BLaER1 (cell line): ENCODE measurements around the gene DENND5B.
"Not testable (repeated sequence)": the region's sequence is repeated elsewhere in the genome, so short reads cannot be mapped to it uniquely, and the experiment has no call there.

Source experiments
- H3K27ac ChIP-seq: shearing (Covaris generic); formaldehyde crosslinking; 2 replicates; pipeline ENCODE4 v1.8.1; 2022
- H3K27me3 ChIP-seq: shearing (Covaris generic); formaldehyde crosslinking; 2 replicates; pipeline ENCODE4 v1.8.1; 2022
- H3K36me3 ChIP-seq: shearing (Covaris generic); formaldehyde crosslinking; 2 replicates; pipeline ENCODE4 v1.8.1; 2022
- H3K4me1 ChIP-seq: shearing (Covaris generic); formaldehyde crosslinking; 2 replicates; pipeline ENCODE4 v1.8.1; 2022
- H3K4me2 ChIP-seq: shearing (Covaris generic); formaldehyde crosslinking; 2 replicates; pipeline ENCODE4 v1.8.1; 2022
- H3K4me3 ChIP-seq: shearing (Covaris generic); formaldehyde crosslinking; 2 replicates; pipeline ENCODE4 v1.8.1; 2022
- H3K9ac ChIP-seq: shearing (Covaris generic); formaldehyde crosslinking; 2 replicates; pipeline ENCODE4 v1.8.1; 2022
- H3K9me3 ChIP-seq: shearing (Covaris generic); formaldehyde crosslinking; 2 replicates; pipeline ENCODE4 v1.8.1; 2022
- H4K20me1 ChIP-seq: shearing (Covaris generic); formaldehyde crosslinking; 2 replicates; pipeline ENCODE4 v1.8.1; 2022
- Cebpa-rat ChIP-seq: shearing (Covaris generic); IDR thresholded peaks from 2 replicates; pipeline ENCODE4 v1.8.1; 2022

DENND5B gene

DNA sequence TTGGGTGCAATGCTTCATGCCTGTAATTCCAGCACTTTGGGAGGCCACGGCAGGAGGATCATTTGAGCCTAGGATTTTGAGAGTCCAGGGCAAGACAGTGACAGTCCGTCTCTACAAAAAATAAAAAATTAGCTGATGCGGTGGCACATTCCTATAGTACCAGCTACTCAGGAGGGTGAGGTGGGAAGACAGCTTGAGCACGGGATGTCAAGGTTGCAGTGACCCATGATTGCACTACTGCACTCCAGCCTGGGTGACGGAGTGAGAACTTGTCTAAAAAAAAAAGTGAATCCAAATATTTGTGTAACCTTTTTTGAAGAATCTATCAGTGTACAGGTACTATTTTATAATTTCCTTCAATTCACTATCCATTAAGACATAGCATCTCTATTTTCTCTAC, 112.5 kb downstream of the DENND5B start:
- Histone ChIP-seq H3K9ac (no peak overlapping the region), H3K27me3 (no peaks in the 10 kb centered on the region), H3K27ac (no peak overlapping the region), H3K9me3 (no peaks in the 10 kb centered on the region), H3K4me2 (peak overlapping the region; percentile 44; the same call in 1 of the 2 replicates), H4K20me1 (no peaks in the 10 kb centered on the region), H3K4me3 (no peak overlapping the region), H3K4me1 (peaks cover 21% of the 10 kb centered on the region), H3K36me3 (peaks cover 15% of the 10 kb centered on the region; the same call in 1 of the 2 replicates)
- TF ChIP-seq Cebpa-rat = no peak

DNA sequence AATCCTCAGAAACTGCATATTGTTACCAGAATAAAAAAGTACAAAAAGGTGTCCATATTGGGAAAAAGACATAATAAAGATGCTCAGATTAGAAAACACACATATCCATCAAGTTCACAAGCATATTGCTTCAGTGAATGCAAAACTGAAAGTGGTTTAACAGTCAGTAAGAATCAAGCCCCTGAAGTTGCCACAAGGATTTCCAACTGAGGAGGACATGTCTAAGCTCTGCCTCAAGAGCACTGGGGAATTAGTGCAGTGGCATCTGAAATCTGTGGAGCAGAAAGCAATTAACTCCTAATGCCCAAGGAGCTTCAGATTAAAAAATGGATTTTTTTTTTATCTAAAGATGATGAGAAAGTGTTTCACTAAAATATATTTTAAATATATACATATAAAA, 113.2 kb downstream of the DENND5B start:
- Histone ChIP-seq H3K36me3 (peaks cover 15% of the 10 kb centered on the region; the same call in 1 of the 2 replicates), H3K9ac (no peak overlapping the region), H3K4me3 (no peak overlapping the region), H3K4me1 (peaks cover 21% of the 10 kb centered on the region), H3K27me3 (no peaks in the 10 kb centered on the region), H4K20me1 (no peaks in the 10 kb centered on the region), H3K9me3 (no peaks in the 10 kb centered on the region), H3K4me2 (peak overlapping the region; percentile 44), H3K27ac (no peak overlapping the region)
- no peak for TF ChIP-seq Cebpa-rat

DNA sequence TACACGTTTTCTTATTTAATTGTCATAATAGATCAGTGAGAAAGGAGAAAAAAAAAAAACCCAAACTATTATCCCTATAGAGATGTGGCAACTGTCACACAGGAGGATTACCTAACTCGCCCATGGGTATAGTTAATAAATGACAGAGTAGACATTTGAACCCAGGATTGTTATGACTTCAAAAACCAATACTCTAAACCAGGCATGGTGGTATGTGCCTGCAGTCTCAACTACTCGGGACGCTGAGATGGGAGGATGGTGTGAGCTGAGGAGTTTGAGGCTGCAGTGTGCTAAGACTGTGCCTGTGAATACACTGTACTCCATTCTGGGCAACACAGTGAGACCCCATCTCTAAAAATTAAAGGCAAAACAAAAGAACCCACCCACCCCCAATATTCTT, 114.5 kb downstream of the DENND5B start:
- H3K9ac ChIP-seq = no peak overlapping the region
- H4K20me1 ChIP-seq = no peaks in the 10 kb centered on the region
- TF ChIP-seq Cebpa-rat = no peak
- H3K4me1 ChIP-seq = peaks cover 21% of the 10 kb centered on the region
- peaks cover 15% of the 10 kb centered on the region; the same call in 1 of the 2 replicates for H3K36me3 ChIP-seq
- H3K4me2 ChIP-seq = no peak overlapping the region
- no peaks in the 10 kb centered on the region for H3K9me3 ChIP-seq
- no peak overlapping the region for H3K4me3 ChIP-seq
- no peaks in the 10 kb centered on the region for H3K27me3 ChIP-seq
- no peak overlapping the region for H3K27ac ChIP-seq

DNA sequence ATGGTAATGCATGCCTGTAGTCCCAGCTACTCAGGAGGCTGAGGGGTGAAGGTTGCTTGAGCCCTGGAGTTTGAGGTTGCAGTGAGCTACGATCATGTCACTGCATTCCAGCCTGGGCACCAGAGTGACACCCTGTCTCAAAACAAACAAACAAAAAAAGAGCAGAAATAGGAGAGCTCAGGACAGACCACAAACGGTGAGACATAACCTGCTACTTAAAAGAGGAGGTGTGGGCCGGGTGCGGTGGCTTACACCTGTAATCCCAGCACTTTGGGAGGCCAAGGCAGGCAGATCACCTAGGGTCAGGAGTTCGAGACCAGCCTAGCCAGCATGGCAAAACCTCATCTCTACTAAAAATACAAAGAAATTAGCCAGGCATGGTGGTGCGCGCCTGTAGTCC, 115.3 kb downstream of the DENND5B start:
- not testable (repeated sequence) for H3K9me3 ChIP-seq, H4K20me1 ChIP-seq

DNA sequence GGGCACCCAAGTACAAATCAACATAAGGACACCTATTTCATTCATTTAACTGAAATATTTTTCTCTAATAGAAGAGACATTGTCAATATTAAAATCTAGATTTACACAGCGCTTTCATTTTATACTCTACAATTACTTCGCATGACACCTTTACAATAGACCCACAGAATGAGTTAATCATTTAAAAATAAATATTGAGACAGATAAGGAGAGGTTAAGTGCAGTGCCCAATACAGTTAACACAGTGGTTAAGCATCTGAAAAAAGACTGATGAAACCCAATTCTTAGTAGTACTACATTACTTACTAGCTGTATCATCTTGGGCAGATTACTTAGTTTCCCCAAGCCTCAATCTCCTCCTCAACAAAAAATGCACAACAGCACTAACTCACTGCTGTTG, 116.2 kb downstream of the DENND5B start:
- no peak for TF ChIP-seq Cebpa-rat
- peaks cover 21% of the 10 kb centered on the region for H3K4me1 ChIP-seq
- H3K9ac ChIP-seq = no peak overlapping the region
- H3K27ac ChIP-seq = no peak overlapping the region
- H3K4me3 ChIP-seq = no peak overlapping the region
- H3K9me3 ChIP-seq = no peaks in the 10 kb centered on the region
- H3K36me3 ChIP-seq = peaks cover 13% of the 10 kb centered on the region; the same call in 1 of the 2 replicates
- H3K4me2 ChIP-seq = no peak overlapping the region
- H3K27me3 ChIP-seq = no peaks in the 10 kb centered on the region
- no peaks in the 10 kb centered on the region for H4K20me1 ChIP-seq

More for the DNA sequence above, 115.3 kb downstream of the DENND5B start:
- Histone ChIP-seq H3K36me3 (peaks cover 15% of the 10 kb centered on the region; the same call in 1 of the 2 replicates), H3K4me1 (peaks cover 21% of the 10 kb centered on the region)
- H3K27ac ChIP-seq, H3K27me3 ChIP-seq, H3K4me3 ChIP-seq, H3K4me2 ChIP-seq, H3K9ac ChIP-seq: not testable (repeated sequence)

DNA sequence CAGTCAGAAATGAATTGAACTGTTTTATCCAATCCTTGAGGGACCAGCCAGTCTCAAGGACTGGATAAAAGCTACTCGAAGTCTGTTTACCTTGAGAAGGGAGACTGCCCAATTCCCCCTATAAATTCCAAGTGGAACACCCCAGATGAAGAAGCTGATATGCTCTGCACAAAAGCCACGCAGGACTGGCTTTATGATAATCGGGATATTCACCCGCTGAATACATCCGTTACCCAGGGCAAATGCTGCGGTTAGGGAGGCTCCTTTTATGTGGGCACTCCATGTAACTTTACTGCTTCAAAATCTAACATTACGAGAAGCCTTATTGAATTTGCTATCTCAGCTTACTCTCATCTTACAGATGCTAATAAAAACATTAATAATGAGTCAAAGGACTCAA, 119.1 kb downstream of the DENND5B start:
- H4K20me1 ChIP-seq = no peaks in the 10 kb centered on the region
- no peak overlapping the region for H3K4me2 ChIP-seq

DNA sequence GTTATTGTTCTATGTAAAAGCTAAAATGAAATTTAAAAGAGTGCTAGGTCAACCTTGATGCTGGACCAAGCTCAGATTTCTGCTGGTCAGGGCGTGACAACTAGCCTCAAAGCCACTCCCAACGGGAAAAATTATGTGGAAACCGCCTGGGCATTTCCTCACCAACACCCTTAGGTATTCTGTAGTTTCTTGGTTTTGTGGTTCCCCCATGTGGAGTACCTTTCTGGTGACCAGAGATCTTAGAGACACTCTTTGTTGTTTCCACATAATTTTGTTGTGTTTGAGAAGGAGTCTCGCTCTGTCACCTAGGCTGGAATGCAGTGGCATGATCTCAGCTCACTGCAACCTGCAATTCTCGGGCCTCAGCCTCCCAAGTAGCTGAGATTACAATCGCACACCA, 119.9 kb downstream of the DENND5B start:
- TF ChIP-seq Cebpa-rat = no peak
- no peak overlapping the region for H3K27ac ChIP-seq
- H3K4me1 ChIP-seq = peaks cover 4% of the 10 kb centered on the region; the same call in 1 of the 2 replicates
- H3K36me3 ChIP-seq = no peaks in the 10 kb centered on the region
- no peak overlapping the region for H3K9ac ChIP-seq
- H4K20me1 ChIP-seq = no peaks in the 10 kb centered on the region
- no peak overlapping the region for H3K4me2 ChIP-seq
- no peak overlapping the region for H3K4me3 ChIP-seq
- H3K27me3 ChIP-seq = no peaks in the 10 kb centered on the region
- H3K9me3 ChIP-seq = no peaks in the 10 kb centered on the region

More for the DNA sequence above, 119.1 kb downstream of the DENND5B start:
- H3K4me3 ChIP-seq = no peak overlapping the region
- no peaks in the 10 kb centered on the region for H3K27me3 ChIP-seq
- no peak overlapping the region for H3K9ac ChIP-seq
- H3K27ac ChIP-seq = no peak overlapping the region
- no peaks in the 10 kb centered on the region for H3K9me3 ChIP-seq
- TF ChIP-seq Cebpa-rat = no peak
- H3K36me3 ChIP-seq = no peaks in the 10 kb centered on the region
- peaks cover 4% of the 10 kb centered on the region; the same call in 1 of the 2 replicates for H3K4me1 ChIP-seq

DNA sequence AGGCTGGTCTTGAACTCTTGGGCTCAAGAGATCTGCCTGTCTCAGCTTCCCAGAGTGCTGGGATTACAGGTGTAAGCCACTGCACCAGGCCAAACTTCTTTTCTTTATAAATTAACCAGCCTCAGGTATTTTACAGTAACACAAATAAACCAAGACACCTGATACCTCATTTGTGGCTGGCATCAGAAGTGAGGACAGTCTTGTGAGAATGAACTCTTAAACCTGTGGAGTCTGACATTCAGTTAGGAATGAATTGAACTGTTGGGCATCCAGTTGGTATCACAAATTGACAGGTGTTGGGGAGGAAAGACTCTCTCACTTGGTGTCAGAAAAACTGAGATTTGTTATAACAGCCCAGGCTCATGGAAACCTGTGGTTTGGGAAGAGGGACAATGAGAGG, 120.5 kb downstream of the DENND5B start:
- no peak for TF ChIP-seq Cebpa-rat

DNA sequence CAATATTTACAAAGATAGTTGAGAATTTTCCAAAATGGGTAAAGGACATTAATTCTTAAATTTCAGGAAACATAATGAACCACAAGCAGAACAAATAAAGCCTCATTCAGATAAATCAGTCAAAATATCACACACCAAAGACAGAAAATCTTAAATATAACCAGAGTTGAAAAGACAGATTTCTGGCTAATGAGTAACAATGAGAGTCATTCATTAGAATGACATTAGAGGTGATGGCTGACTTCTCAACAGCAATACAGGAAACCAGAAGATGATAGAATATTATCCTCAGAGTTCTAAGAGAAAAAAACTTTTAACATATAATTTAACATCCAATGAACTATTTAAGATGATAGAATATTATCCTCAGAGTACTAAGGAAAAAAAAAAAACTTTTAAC, 124.2 kb downstream of the DENND5B start:
- Histone ChIP-seq H3K4me2 (no peak overlapping the region), H3K9ac (no peak overlapping the region), H3K27ac (no peak overlapping the region), H4K20me1 (no peaks in the 10 kb centered on the region), H3K9me3 (peaks cover 4% of the 10 kb centered on the region; the same call in 1 of the 2 replicates), H3K4me1 (no peaks in the 10 kb centered on the region), H3K27me3 (no peaks in the 10 kb centered on the region), H3K36me3 (no peaks in the 10 kb centered on the region), H3K4me3 (no peak overlapping the region)
- no peak for TF ChIP-seq Cebpa-rat

More for the DNA sequence above, 120.5 kb downstream of the DENND5B start:
- Histone ChIP-seq H3K27me3 (no peaks in the 10 kb centered on the region), H3K4me3 (no peak overlapping the region), H4K20me1 (no peaks in the 10 kb centered on the region), H3K9ac (no peak overlapping the region), H3K36me3 (no peaks in the 10 kb centered on the region), H3K9me3 (peaks cover 4% of the 10 kb centered on the region; the same call in 1 of the 2 replicates), H3K4me1 (no peaks in the 10 kb centered on the region), H3K27ac (no peak overlapping the region), H3K4me2 (no peak overlapping the region)

DNA sequence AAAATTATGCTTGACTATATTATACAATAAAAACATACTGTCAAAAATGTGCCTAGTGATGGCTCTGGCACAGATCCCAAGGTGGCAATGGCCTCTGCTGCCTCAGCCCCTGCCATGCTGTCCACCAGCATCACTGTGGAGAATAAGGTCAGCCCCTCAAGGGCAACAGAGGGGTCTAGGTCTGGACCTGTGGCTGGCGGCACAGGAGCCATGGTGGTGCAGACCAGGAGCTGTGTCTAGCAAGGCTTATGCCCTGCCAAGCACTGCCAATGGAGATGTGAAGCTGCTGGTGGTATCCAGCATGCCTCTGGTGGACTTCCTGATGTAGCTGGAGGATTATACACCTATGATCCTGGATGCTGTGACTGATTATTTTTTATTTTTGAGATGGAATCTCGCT, 125.9 kb downstream of the DENND5B start:
- Histone ChIP-seq H3K4me3 (no peak overlapping the region), H4K20me1 (no peaks in the 10 kb centered on the region), H3K27me3 (no peaks in the 10 kb centered on the region), H3K4me1 (no peaks in the 10 kb centered on the region), H3K27ac (no peak overlapping the region), H3K9me3 (peaks cover 4% of the 10 kb centered on the region; the same call in 1 of the 2 replicates), H3K4me2 (no peak overlapping the region), H3K36me3 (no peaks in the 10 kb centered on the region), H3K9ac (no peak overlapping the region)
- TF ChIP-seq Cebpa-rat = no peak

DNA sequence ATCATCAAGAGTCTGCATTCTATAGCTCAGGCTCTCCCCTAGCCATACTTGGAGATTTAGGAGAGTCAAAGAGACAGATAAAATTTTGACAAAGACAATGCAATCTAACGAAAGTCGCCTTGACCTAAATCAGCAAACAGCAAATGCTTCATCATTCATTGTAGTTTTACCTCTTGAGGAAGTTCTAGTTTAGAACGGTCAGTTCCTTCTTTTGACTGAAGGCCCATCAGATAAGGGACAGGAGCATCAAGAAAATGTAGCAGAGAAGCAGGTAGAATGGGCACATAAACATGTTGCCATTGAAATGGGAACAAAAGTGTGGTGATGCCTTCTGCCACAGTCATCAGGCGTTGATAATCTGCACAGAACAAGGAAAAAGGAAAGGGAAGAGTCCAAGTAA, 130.9 kb downstream of the DENND5B start:
- Histone ChIP-seq H3K36me3 (0 out of 2 replicates have a peak, but pooled peaks cover 9% of the 10 kb centered on the region), H4K20me1 (no peaks in the 10 kb centered on the region)

More for the DNA sequence above, 130.9 kb downstream of the DENND5B start:
- no peak overlapping the region for H3K4me3 ChIP-seq
- H3K4me1 ChIP-seq = no peaks in the 10 kb centered on the region
- H3K27me3 ChIP-seq = no peaks in the 10 kb centered on the region
- no peak overlapping the region for H3K9ac ChIP-seq
- no peak overlapping the region for H3K27ac ChIP-seq
- no peak for TF ChIP-seq Cebpa-rat
- no peak overlapping the region for H3K4me2 ChIP-seq
- no peaks in the 10 kb centered on the region for H3K9me3 ChIP-seq
